Measurements from ENCODE around the gene DNAJC11. TPM values are rescaled to one million over a fixed set of nuclear protein-coding genes. Genes with fewer than 3 reads are reported as not detected.

DNAJC11 gene
- total RNA-seq, 1 experiment from 2014 or later = 102 TPM

DNA sequence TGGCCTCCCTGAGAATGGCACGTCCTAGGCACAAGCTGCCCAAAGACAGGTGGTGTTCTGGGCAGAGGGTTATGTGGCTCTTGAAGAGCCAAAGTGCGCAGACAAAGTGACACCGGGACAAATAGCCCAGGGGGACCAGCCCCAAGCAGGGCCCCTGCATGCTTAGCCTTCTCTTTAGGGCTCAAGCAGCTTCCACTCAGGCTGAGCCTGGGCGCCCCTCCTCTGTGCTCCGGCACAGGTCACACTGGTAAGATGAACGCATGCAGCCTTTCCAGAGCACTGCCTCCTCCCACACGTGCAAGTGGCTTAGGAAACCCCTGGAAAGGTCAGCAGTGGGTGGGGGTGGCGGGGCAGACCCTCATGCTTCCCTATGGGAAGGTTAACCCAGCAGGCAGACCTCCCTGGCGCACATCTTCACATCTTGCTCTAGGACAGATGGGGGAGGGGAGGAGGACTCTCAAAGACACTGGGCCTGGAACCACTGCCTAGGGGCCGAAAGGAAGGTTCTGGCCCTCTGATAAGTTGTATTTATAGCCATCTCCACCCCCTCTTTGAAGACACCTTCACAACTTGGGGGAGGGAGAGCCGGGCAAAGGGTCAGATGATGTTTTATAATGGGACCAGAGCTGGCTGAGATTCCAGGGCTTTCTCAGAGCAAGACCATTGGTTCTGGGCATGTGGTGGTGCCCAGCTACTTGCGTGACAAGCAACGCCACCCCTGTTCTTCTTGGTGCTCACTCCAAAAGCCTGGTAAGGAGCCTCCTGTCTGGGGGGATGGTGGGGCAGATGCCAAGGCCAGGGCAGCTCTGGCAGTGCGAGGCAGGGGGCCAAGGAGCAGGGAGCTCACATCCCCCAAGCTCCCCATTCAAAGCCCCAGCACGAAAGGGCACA, 104.5 kb downstream of the DNAJC11 start:
- no peak for ATAC-seq
- peaks cover 26% of the 10 kb centered on the region for H3K36me3 Mint-ChIP-seq
- POLR2A ChIA-PET = no interaction called here
- TF ChIP-seq, protein P1, sequence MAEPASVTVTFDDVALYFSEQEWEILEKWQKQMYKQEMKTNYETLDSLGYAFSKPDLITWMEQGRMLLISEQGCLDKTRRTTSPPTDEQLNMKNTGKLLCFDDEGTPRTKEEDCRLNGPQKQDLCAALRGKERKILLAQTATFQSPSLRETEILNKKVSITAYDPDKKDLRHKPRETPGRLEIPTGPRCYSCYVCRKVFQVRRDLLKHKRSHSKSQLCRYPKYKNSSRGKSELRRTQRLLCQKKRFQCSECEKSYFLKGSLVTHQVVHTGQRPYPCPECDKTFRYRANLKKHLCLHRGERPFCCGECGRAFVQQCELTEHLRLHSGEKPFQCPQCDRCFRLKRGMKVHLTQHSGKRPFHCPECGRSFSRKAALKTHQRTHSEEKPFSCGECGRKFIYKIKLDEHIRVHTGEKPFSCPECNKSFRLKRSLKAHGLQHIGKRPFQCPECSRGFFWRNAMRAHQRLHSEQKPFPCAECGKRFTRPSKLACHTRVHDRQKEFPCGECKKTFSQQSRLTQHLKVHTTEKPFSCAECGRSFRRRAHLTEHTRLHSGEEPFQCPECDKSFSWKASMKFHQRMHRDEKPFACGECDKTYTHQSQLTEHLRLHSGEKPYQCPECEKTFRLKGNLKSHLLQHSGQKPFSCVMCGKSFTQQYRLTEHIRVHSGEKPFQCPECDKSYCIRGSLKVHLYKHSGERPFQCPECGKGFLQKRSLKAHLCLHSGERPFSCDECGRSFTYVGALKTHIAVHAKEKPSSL (CRISPR knock-in tag; conservative IDR thresholded peaks at IDR 0.05) = no peak
- TF ChIP-seq ETV6 (CRISPR knock-in tag; IDR thresholded peaks at IDR 0.05) = no peak
- no peak for TF ChIP-seq JUN (CRISPR knock-in tag; IDR thresholded peaks at IDR 0.05)
- no peaks in the 10 kb centered on the region for H3K9me3 Mint-ChIP-seq
- CTCF ChIA-PET = interaction anchor here (1.3 kb wide), 1 partner anchor 37 kb away, joined by 3 read pairs; no protein-coding TSS in a partner anchor
- no peaks in the 10 kb centered on the region; the same call in 1 of the 2 replicates for H3K27me3 Mint-ChIP-seq (ENCODE audit: low read depth)
- no peak overlapping the region for H3K4me3 Mint-ChIP-seq
- no peak for DNase-seq (ENCODE audit: low spot score)
- H3K4me1 Mint-ChIP-seq = peaks cover 12% of the 10 kb centered on the region
- no peak overlapping the region for H3K27ac Mint-ChIP-seq

DNA sequence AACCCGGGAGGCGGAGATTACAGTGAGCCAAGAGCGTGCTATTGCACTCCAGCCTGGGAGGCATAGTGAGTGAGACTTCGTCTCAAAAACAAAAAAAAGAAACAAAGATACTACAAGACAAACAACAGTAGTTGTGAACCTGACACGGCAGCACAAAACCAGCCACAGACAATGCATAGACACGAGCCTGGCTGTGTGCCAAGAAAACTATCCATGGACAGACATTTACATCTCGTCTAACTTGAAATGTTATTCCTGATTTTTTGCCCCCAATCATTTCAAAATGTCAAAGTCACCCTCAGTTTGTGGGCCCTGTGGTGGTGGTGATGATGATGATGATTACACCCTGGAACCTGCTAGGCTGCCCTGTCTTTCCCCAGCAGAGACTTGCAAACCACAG, 105.3 kb downstream of the DNAJC11 start:
- ATAC-seq = no peak
- TF ChIP-seq FOXP1 (CRISPR knock-in tag; IDR thresholded peaks at IDR 0.05; ENCODE audit: borderline replicate concordance) (no peak), CBFB (CRISPR knock-in tag; IDR thresholded peaks at IDR 0.05; ENCODE audit: low read depth) (no peak), RORB (CRISPR knock-in tag; IDR thresholded peaks at IDR 0.05) (no peak), IRF2 (CRISPR knock-in tag; IDR thresholded peaks at IDR 0.05; ENCODE audit: borderline replicate concordance, low read depth) (no peak), ZNF138 (CRISPR knock-in tag; conservative IDR thresholded peaks at IDR 0.05) (no peak), ETV6 (CRISPR knock-in tag; IDR thresholded peaks at IDR 0.05) (no peak), SOX15 (CRISPR knock-in tag; IDR thresholded peaks at IDR 0.05) (no peak)
- TF ChIP-seq, protein P2, sequence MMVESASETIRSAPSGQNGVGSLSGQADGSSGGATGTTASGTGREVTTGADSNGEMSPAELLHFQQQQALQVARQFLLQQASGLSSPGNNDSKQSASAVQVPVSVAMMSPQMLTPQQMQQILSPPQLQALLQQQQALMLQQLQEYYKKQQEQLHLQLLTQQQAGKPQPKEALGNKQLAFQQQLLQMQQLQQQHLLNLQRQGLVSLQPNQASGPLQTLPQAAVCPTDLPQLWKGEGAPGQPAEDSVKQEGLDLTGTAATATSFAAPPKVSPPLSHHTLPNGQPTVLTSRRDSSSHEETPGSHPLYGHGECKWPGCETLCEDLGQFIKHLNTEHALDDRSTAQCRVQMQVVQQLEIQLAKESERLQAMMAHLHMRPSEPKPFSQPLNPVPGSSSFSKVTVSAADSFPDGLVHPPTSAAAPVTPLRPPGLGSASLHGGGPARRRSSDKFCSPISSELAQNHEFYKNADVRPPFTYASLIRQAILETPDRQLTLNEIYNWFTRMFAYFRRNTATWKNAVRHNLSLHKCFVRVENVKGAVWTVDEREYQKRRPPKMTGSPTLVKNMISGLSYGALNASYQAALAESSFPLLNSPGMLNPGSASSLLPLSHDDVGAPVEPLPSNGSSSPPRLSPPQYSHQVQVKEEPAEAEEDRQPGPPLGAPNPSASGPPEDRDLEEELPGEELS (CRISPR knock-in tag; IDR thresholded peaks at IDR 0.05) = no peak
- TF ChIP-seq, protein P3, sequence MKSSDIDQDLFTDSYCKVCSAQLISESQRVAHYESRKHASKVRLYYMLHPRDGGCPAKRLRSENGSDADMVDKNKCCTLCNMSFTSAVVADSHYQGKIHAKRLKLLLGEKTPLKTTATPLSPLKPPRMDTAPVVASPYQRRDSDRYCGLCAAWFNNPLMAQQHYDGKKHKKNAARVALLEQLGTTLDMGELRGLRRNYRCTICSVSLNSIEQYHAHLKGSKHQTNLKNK (CRISPR knock-in tag; IDR thresholded peaks at IDR 0.05) = no peak
- TF ChIP-seq, protein P4, sequence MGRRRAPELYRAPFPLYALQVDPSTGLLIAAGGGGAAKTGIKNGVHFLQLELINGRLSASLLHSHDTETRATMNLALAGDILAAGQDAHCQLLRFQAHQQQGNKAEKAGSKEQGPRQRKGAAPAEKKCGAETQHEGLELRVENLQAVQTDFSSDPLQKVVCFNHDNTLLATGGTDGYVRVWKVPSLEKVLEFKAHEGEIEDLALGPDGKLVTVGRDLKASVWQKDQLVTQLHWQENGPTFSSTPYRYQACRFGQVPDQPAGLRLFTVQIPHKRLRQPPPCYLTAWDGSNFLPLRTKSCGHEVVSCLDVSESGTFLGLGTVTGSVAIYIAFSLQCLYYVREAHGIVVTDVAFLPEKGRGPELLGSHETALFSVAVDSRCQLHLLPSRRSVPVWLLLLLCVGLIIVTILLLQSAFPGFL (CRISPR knock-in tag; IDR thresholded peaks at IDR 0.05; ENCODE audit: borderline replicate concordance) = no peak
- TF ChIP-seq, protein P5, sequence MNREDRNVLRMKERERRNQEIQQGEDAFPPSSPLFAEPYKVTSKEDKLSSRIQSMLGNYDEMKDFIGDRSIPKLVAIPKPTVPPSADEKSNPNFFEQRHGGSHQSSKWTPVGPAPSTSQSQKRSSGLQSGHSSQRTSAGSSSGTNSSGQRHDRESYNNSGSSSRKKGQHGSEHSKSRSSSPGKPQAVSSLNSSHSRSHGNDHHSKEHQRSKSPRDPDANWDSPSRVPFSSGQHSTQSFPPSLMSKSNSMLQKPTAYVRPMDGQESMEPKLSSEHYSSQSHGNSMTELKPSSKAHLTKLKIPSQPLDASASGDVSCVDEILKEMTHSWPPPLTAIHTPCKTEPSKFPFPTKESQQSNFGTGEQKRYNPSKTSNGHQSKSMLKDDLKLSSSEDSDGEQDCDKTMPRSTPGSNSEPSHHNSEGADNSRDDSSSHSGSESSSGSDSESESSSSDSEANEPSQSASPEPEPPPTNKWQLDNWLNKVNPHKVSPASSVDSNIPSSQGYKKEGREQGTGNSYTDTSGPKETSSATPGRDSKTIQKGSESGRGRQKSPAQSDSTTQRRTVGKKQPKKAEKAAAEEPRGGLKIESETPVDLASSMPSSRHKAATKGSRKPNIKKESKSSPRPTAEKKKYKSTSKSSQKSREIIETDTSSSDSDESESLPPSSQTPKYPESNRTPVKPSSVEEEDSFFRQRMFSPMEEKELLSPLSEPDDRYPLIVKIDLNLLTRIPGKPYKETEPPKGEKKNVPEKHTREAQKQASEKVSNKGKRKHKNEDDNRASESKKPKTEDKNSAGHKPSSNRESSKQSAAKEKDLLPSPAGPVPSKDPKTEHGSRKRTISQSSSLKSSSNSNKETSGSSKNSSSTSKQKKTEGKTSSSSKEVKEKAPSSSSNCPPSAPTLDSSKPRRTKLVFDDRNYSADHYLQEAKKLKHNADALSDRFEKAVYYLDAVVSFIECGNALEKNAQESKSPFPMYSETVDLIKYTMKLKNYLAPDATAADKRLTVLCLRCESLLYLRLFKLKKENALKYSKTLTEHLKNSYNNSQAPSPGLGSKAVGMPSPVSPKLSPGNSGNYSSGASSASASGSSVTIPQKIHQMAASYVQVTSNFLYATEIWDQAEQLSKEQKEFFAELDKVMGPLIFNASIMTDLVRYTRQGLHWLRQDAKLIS (CRISPR knock-in tag; IDR thresholded peaks at IDR 0.05; ENCODE audit: borderline replicate concordance) = no peak
- DNase-seq (ENCODE audit: low spot score) = no peak
- ChIA-PET CTCF (no interaction called here), POLR2A (no interaction called here)
- H3K4me1 Mint-ChIP-seq = peaks cover 12% of the 10 kb centered on the region
- H3K4me3 Mint-ChIP-seq = no peak overlapping the region
- H3K36me3 Mint-ChIP-seq = peaks cover 26% of the 10 kb centered on the region
- no peaks in the 10 kb centered on the region for H3K9me3 Mint-ChIP-seq
- no peaks in the 10 kb centered on the region for H3K27me3 Mint-ChIP-seq (ENCODE audit: low read depth)
- no peak overlapping the region for H3K27ac Mint-ChIP-seq

Measured in WTC11 (cell line).